HK-2 (cell line): ENCODE measurements around the gene SKIL.
"Not testable (repeated sequence)": the region's sequence is repeated elsewhere in the genome, so short reads cannot be mapped to it uniquely, and the experiment has no call there.

Experiments
- DNase-seq: peaks from one replicate; pipeline ENCODE4 v3.0.0-alpha.2; 2018; ENCODE audit not compliant: unreplicated experiment

SKIL gene, protein sequence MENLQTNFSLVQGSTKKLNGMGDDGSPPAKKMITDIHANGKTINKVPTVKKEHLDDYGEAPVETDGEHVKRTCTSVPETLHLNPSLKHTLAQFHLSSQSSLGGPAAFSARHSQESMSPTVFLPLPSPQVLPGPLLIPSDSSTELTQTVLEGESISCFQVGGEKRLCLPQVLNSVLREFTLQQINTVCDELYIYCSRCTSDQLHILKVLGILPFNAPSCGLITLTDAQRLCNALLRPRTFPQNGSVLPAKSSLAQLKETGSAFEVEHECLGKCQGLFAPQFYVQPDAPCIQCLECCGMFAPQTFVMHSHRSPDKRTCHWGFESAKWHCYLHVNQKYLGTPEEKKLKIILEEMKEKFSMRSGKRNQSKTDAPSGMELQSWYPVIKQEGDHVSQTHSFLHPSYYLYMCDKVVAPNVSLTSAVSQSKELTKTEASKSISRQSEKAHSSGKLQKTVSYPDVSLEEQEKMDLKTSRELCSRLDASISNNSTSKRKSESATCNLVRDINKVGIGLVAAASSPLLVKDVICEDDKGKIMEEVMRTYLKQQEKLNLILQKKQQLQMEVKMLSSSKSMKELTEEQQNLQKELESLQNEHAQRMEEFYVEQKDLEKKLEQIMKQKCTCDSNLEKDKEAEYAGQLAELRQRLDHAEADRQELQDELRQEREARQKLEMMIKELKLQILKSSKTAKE

GRCh38 chr3:170357176-170358041, at the start of gene SKIL:
Gene SKIL (plus strand): TSS chr3:170357715. CDS start chr3:170360332, 2,617 bp downstream.
- DNase-seq, result peak; percentile 97

- no peak for DNase-seq
Observed at GRCh38 chr3:170309046-170309445, 48.5 kb upstream of the SKIL start.

DNA sequence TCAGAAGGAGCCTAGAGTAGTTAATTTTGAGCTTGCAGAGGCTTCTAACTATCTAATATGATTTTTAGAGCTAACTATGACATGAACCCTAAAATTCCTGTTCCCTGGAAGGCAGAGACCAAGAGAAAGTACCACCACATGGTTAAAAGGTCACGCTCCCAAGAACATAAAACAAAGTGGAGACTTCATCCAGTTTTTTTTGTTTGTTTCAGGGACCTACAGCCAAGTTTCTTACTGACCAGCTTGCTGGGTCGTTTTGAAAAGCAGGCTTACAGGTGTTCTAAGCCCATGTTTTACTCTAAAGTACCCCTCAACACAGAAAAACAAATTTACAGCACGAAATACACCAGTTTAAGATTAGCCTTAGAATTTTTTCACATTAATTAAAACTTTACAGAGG, 39.6 kb upstream of the SKIL start:
- DNase-seq, result no peak

- no peak for DNase-seq
Observed at GRCh38 chr3:170320461-170321121, 36.9 kb upstream of the SKIL start.

- DNase-seq, result no peak
Observed at GRCh38 chr3:170321321-170322034, 36.0 kb upstream of the SKIL start.

DNA sequence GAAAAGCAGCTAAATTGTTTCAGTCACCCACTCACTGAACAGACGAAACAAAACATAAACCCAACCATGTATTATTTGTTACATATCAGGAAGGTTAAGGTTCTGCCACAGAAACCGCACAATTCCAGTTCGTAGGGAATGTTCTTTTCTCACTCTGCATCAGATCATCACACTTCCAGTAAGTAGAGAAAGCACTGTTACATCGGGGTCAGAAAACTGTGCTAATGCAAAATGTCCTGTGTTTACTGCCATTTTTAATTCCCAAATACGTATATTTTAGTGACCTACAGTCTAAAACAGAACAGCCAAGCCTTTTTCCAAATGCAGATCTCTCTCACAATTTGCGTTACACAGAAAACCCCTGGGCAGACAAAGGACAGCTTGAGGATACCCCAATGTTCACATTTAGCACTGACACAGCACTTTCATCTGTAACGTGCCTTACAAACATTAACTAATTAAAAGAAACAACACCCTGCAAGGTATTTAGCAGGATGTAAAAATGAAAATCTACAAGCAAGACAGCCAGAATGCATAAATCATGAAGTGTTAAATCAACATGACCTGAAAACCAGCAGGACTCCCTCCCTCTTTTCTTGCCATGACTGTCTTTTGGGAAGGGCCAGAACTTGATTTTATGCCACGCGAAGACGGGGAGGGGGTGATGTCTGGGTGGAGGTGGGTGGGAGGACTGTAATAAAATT, 34.8 kb upstream of the SKIL start:
- no peak for DNase-seq

DNA sequence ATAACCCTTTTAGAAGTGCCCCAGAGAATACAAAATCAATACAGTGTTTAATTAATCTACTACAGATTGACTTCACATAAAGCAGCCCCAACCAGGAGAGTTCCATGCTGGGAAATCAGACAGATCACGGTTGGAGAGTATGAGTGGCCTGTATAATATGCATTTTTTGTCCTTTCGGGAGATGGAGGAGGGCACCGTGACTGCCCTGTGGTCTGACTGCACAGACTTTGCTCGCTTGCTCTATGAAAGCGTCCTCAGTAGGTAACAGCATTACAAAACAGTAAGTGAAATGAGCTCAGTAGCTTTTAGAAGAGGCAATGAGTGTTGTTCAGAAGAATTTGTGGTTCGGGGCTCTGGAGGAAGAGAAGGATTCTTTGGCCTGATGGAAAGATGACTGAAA, 34.2 kb upstream of the SKIL start:
- DNase-seq, result no peak

- no peak for DNase-seq
Observed at GRCh38 chr3:170324962-170325361, 32.6 kb upstream of the SKIL start.

GRCh38 chr3:170327040-170327808, 30.3 kb upstream of the SKIL start:
- DNase-seq, result no peak

- DNase-seq, result not testable (repeated sequence)
Observed at GRCh38 chr3:170327868-170328548, 29.5 kb upstream of the SKIL start.

GRCh38 chr3:170330366-170330765, 27.1 kb upstream of the SKIL start:
- no peak for DNase-seq

DNA sequence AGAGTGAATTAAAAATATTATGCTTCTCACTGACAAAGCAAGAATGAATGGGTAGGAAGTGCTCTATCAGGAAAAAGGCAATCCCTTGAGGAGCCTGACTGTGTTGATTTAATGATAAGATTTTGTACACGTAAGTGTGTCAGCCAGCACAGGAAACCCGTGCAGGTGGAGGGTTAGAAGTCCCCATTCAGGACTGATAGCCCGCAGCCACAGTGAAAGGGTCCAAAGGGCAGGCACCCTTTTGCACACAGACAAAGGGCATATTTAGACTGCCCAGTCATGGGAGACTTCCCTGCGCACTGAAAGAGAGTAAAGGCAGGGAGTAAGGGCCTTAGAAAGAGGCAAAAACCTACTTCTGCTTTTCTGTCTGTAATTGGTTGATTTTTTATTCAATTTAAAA, 26.4 kb upstream of the SKIL start:
- DNase-seq, result no peak

GRCh38 chr3:170337420-170337819, 20.1 kb upstream of the SKIL start:
- DNase-seq, result no peak

GRCh38 chr3:170338690-170339340, 18.7 kb upstream of the SKIL start:
- no peak for DNase-seq

DNA sequence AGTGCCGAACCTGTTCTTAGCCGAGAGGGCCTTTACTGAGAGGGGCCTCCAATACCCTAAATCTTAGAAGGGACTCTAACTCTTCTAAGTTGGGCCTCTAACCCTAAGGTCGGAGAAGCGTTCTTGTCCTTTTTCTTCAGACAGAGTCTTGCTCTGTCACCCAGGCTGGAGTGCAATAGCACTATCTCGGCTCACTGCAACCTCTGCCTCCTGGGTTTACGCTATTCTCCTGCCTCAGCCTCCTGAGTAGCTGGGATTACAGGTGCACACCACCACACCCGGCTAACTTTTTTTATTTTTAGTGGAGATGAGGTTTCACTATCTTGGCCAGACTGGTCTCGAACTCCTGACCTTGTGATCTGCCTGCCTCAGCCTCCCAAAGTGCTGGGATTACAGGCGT, 15.2 kb upstream of the SKIL start:
- DNase-seq, result not testable (repeated sequence)

DNA sequence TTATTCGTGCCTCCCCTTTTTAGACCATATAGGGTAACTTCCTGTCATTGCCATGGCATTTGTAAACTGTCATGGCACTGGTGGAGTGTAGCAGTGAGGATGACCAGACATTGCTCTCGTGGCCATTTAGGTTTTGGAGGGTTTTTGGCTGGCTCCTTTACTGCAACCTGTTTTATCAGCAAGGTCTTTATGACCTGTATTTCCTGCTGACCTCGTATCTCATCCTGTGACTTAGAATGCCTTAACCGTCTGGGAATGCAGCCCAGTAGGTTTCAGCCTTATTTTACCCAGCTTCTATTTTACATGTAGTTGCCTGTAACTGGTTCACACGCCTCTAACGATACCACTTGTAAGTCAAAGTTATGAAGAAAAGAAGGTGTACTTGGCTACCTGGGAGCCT, 13.7 kb upstream of the SKIL start:
- DNase-seq, result not testable (repeated sequence)

DNA sequence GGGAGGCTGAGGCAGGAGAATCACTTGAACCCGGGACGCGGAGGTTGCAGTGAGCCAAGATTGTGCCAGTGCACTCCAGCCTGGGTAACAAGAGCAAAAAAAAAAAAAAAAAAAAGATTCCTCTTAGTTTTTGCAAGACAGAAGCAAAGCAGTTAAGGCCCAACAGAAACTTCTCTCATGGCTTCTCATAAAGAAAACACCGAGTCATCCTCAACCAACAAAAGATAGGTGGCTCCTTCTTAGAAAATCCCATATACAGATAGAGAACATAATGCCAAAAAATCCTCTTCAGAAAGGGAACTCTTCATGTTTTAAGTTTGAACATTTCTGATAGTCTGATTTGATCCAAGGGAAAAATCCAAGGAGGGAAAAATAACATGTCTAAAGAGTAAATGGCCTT, 12.5 kb upstream of the SKIL start:
- DNase-seq, result no peak
